Measurements from ENCODE around the gene CHST12.
"Not testable (repeated sequence)": the region's sequence is repeated elsewhere in the genome, so short reads cannot be mapped to it uniquely, and the experiment has no call there.

Gene CHST12

GRCh38 chr7:2452643-2453270, 49.3 kb downstream of the CHST12 start:
- no peak for FAIRE-seq
- no peak for DNase-seq (ENCODE audit: insufficient read length, low spot score)

GRCh38 chr7:2453849-2454248, 50.4 kb downstream of the CHST12 start:
- FAIRE-seq; DNase-seq (ENCODE audit: insufficient read length, low spot score): not testable (repeated sequence)

GRCh38 chr7:2459674-2460073, 56.3 kb downstream of the CHST12 start:
- DNase-seq (ENCODE audit: insufficient read length, low spot score) (no peak), FAIRE-seq (no peak)

GRCh38 chr7:2460188-2460587, 56.8 kb downstream of the CHST12 start:
- DNase-seq (ENCODE audit: insufficient read length, low spot score) = no peak
- FAIRE-seq = no peak

- FAIRE-seq (no peak), DNase-seq (ENCODE audit: insufficient read length, low spot score) (no peak)
Observed at GRCh38 chr7:2460641-2461040, 57.2 kb downstream of the CHST12 start.

DNA sequence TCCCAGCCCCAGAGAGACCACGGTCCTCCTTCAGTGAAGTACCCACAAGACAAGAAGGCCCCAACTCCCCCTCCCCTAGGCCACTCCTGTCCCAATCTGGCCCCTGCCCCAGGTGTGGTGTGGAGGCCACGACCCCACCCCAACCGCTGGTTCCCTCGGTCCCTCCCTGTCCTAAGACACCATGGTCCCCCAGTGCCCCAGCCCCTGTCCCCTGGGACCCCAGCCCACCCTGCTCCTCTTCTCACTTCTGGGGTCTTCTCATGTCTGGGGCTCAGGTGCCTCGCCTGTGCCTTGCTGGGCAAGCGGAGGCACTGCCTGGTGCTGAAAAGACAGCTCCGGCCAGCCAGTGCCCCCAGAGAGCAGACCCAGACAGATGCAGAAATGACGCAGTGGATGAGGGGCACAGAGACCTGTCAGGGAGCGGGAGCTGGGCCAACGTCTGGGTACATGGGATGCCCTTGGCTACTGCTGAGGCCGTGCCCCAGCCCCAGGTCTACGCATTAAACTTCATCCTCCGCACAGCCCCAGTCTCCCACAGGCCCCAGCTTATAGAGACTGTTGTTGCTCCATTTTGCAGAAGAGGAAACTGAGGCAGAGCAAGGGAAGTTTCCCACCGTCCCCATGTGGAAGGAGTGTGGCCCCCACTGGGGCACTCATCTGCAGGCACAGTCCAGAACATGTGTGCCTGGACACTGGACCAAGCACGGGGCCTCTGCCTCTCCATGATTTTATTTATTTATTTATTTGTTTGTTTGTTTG, 58.0 kb downstream of the CHST12 start:
- no peak for FAIRE-seq
- no peak for DNase-seq (ENCODE audit: insufficient read length, low spot score)

DNA sequence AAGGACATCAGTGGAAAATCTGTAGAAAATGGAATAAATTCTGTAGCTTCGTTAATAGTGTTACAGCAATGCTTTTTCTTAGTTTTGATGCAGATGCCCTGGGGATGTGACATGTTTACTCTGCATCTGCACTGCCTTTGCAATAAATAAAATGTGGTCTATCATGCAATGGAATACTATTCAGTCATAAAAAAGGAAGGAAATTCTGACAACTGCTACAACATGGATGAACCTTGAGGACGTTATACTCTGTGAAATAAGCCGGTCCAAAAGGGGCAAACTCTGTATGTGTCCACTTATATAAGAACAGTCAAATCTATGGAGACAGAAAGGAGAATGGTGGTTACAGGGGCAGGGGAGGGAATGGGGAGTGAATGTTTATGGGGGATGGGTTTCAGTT, 59.3 kb downstream of the CHST12 start:
- DNase-seq (ENCODE audit: insufficient read length, low spot score) (no peak), FAIRE-seq (no peak)

DNA sequence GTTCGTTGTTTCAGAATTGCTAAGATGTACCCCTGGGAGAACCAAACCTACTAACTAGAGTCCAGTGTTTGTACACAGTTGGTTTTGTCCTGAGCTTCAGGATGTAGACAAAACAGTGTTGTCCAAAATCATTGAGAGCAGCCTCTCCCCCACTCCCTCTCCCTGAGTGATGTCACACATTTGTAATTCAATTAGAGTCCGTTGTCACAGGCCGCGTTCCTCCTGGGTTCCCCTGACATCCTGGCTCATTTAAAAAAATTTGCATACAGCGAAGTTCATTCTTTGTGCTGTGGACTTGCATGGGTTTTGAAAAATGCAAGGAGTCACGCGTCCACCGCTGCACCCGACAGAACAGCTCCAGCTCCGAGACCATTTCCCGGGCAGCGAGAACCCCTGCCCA, 62.5 kb downstream of the CHST12 start:
- FAIRE-seq = no peak
- no peak for DNase-seq (ENCODE audit: insufficient read length, low spot score)

- DNase-seq (ENCODE audit: insufficient read length, low spot score) (no peak), FAIRE-seq (no peak)
Observed at GRCh38 chr7:2466675-2467074, 63.3 kb downstream of the CHST12 start.

- FAIRE-seq (no peak), DNase-seq (ENCODE audit: insufficient read length, low spot score) (no peak)
Observed at GRCh38 chr7:2468227-2468626, 64.8 kb downstream of the CHST12 start.

- FAIRE-seq; DNase-seq (ENCODE audit: insufficient read length, low spot score): not testable (repeated sequence)
Observed at GRCh38 chr7:2469460-2470203, 66.2 kb downstream of the CHST12 start.

DNA sequence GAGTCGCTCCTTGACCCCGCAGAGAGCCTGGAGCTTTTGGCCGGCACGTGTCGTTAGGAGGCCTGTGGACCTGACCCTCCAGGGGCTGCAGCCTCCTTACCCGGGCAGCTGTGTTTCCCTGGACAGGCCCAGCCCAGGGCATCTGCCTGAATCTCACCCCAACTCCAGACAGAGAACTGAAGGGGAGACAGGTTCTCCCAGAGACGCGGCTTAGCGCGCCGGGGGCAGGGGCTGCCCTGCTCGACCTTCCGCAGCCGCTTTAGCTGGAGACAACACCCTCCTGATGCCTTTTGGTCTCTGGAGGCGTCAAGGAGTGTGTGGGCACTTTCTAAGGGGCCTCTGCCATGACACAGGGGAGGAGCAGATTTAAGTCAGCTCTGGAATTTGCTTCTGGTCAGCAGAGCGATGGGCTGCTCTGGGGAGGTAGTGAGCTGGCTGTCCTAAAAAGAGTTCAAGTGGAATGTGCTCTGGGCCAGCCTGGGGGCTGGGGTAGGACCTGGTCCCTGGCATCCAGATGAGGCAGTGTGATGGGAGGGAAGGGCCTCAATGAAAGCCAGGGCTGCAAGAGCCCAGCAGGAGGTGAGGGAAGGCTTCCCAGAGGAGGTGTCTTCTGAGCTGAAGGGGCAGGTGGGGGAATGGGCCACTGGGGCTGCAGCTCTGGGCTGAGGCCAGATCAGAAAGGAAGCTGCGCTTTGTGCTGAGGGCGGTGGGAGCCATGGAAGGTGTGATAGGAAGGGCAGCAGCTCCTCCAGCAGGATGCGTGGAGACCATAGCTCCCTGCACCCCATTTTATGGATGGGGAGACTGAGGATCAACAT, 67.0 kb downstream of the CHST12 start:
- FAIRE-seq = no peak
- DNase-seq (ENCODE audit: insufficient read length, low spot score) = no peak

DNA sequence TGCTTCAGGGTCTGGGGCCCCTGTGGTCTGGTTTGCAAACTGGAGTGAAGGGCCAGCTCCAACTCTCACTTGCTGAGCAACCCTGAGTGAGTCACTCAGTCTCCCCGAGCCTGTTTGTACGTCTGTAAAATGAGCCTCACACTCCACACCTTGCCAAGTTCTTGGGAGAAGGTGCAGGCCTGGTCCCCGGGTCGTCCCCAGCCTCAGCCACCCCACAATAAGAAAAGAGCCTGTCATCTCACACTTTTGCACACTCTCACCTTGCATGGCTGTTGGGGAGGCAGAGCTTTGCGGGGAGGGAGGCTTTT, 67.6 kb downstream of the CHST12 start:
- FAIRE-seq = no peak

DNA sequence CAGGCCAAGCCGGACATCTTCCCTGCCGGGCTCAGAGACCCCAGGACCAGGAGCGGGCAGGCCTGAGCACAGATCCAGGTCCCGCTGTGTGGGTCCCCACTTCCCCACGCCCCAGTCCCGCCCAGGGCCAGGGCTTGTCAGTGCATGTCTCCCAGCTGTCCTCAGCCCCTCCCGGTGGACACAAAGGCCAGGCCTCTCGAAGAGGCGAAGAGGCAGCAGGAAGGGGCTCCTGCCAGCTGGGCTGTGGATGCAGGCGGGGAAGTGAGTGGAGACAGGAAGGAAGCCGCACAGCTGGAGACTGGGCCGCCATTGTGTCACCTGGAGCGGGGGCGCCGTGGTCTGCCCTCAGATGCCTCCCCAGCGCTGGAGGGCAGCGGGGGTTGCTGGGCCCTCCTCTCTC, 68.0 kb downstream of the CHST12 start:
- FAIRE-seq (no peak), DNase-seq (ENCODE audit: insufficient read length, low spot score) (no peak)

More for the DNA sequence above, 67.6 kb downstream of the CHST12 start:
- no peak for DNase-seq (ENCODE audit: insufficient read length, low spot score)

DNA sequence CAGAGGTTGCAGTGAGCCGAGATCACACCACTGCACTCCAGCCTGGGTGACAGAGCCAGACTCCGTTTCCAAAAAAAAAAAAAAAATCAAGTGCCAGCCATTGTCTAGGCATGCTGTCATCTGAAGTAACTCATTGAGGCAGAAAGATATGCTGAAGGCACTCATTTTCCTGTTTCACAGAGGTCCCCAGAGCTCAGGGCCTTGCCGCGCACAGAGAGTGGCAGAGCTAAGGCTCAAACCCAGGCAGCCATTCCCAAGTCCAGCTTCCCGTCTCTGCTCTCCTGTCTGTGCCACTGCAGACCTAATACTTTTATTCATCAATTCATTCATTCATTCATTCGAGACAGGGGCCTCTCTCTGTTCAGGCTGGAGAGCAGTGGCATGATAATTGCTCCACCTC, 69.3 kb downstream of the CHST12 start:
- no peak for DNase-seq (ENCODE audit: insufficient read length, low spot score)
- no peak for FAIRE-seq

GRCh38 chr7:2473496-2474180, 70.2 kb downstream of the CHST12 start:
- no peak for FAIRE-seq

DNA sequence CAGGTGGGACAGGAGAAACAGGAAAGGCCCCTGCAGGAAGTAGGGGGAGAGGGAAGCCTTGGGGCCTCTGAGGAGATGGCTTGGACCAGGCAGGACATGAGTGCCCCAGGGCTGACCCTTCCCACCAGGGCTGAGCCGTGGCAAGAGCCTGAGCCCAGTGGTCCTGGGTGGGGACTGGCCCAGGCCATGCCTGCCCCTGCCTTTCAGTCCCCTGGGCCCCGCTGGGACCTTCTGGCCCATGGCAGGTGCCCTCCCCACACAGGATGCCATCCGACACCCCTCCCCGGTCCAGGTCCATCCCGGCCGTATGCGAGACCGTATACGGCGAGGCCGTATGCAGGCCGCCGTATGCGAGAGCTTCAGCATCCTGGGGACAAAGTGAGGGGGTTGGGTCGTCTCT, 70.8 kb downstream of the CHST12 start:
- no peak for FAIRE-seq
- DNase-seq (ENCODE audit: insufficient read length, low spot score) = no peak

More at GRCh38 chr7:2473496-2474180, 70.2 kb downstream of the CHST12 start:
- no peak for DNase-seq (ENCODE audit: insufficient read length, low spot score)

DNA sequence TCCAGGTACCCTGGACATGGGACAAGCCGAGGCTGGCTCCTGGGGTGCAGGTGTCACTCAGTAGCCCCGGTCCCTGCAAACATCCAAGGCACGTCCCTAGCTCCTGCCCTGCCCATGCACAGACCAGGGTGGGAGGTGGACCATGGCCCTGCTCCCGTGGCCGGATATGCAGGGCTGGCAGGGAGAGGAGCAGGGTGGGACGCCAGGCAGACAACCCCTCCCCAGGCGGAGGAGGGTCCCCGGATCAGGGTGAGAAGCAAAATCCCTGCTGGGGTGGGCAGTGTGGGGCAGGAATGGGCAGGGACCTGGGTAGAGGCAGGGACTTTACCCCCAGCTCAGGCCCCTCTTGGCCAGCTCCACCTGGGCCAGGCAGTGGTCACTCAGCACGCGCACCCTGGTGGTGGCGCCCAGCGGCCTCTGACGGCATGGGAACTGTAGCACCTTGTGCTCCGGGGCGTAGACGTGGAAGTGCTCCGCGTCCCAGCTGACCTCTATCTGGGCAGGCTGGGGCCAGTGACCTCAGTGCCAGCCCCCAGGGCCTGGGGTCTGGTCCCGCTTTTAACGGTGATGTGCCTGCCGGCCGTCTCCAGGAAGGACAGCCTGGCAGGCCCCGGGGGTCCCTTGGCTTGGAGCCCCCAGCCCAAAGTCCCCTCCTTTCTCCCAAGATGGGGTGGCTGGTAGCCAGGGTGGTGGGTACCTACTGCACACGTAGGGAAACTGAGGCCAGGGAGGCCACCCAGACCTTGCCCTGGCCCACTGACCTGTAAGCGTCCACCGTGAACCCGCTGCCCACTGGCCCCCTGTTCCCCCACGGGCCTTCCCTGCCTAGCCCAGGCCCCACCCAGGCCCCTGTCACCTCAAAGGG, 71.6 kb downstream of the CHST12 start:
- no peak for FAIRE-seq
- no peak for DNase-seq (ENCODE audit: insufficient read length, low spot score)

GRCh38 chr7:2475678-2476015, 72.2 kb downstream of the CHST12 start:
- FAIRE-seq (no peak), DNase-seq (ENCODE audit: insufficient read length, low spot score) (no peak)

- DNase-seq (ENCODE audit: insufficient read length, low spot score) (no peak), FAIRE-seq (no peak)
Observed at GRCh38 chr7:2476298-2476697, 72.9 kb downstream of the CHST12 start, which contains the start of gene GRIFIN. Gene GRIFIN, minus strand, starts transcription at chr7:2476398. Its CDS starts 15 bp downstream, at chr7:2476383.
